Stimulated activated CD4-positive, alpha-beta T cell treated with anti-CD3 and anti-CD28 coated beads, Interleukin-12 subunit alpha, Interleukin-12 subunit beta, amount 100 ng/mL, for 48 hours (primary cell): ENCODE measurements around the gene NT5C3B.

Experiments
- DNase-seq, 3 donors: peaks; one replicate each; pipeline ENCODE4 v3.0.0-alpha.2; 2020; ENCODE audit warnings: low read depth in 2 of 3, low spot score in 1 of 3

NT5C3B gene

GRCh38 chr17:41811549-41812380 is 24.3 kb downstream of the NT5C3B start, which contains the start of gene P3H4:
P3H4 (minus strand) TSS chr17:41811949; CDS start chr17:41811915, 34 bp downstream.
- peak; percentile 46 to 63 (median 49) for DNase-seq

- no peak for DNase-seq
These were observed 25.1 kb downstream of the NT5C3B start for GRCh38 chr17:41810659-41811548.

- no peak for DNase-seq
These were observed 29.2 kb downstream of the NT5C3B start for GRCh38 chr17:41806685-41807445.

DNA sequence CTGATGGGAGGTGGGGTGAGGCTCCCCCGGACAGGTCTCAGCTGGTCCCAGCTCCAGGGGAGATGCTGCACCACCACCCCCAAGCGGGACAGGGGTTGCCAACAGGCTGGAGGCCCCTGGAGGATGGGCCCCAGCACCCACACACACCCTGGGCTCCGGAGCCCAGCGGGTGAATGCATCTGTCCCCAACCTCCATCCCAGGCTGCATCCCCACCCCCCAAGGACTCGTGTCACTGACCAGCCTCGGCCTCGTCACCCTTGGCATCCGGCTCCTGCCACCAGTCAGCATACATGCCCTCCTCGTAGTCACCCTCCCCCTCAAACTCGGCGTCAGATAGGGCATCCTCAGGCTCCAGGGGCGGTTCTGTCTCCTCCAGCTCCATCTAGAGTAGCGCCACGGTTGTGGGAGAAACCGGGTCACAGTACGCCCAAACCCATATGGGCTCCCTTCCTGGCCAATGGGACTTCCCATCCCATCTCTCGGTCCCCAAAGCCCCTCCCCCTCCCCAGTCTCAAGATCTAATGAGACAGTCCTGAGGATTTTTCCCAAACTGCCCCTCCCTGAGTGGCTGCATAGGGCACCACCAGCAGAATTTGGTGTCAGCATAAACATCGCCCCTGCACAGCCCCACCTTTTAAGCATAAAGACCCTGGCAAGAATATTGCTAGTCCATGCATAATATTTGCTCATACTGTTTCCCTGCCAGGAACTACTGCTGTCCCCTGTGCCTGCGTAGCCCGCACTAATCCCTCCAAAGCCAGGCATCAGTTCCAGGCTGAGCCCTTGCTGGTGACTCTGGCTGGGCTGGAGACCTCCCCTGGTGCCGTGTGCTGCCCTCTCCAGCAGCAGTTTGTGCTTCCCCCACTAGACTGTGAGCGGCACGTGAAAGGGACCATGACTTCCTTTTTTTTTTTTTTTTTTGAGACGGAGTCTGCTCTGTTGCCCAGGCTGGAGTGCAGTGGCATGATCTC is 32.7 kb downstream of the NT5C3B start:
- no peak for DNase-seq

- peak; percentile 26 to 75 (median 66) for DNase-seq
These were observed 34.4 kb downstream of the NT5C3B start for GRCh38 chr17:41801374-41802271.

GRCh38 chr17:41800601-41801373 is 35.2 kb downstream of the NT5C3B start:
- DNase-seq: no peak

- DNase-seq: no peak
These were observed 36.7 kb downstream of the NT5C3B start for GRCh38 chr17:41799366-41799765.

GRCh38 chr17:41797377-41797776 is 38.7 kb downstream of the NT5C3B start:
- no peak for DNase-seq

- DNase-seq: no peak
These were observed 39.7 kb downstream of the NT5C3B start for GRCh38 chr17:41796121-41796895.

- DNase-seq: no peak
These were observed 41.5 kb downstream of the NT5C3B start for GRCh38 chr17:41794540-41794975.

GRCh38 chr17:41793784-41794539 is 42.1 kb downstream of the NT5C3B start:
- DNase-seq: no peak

DNA sequence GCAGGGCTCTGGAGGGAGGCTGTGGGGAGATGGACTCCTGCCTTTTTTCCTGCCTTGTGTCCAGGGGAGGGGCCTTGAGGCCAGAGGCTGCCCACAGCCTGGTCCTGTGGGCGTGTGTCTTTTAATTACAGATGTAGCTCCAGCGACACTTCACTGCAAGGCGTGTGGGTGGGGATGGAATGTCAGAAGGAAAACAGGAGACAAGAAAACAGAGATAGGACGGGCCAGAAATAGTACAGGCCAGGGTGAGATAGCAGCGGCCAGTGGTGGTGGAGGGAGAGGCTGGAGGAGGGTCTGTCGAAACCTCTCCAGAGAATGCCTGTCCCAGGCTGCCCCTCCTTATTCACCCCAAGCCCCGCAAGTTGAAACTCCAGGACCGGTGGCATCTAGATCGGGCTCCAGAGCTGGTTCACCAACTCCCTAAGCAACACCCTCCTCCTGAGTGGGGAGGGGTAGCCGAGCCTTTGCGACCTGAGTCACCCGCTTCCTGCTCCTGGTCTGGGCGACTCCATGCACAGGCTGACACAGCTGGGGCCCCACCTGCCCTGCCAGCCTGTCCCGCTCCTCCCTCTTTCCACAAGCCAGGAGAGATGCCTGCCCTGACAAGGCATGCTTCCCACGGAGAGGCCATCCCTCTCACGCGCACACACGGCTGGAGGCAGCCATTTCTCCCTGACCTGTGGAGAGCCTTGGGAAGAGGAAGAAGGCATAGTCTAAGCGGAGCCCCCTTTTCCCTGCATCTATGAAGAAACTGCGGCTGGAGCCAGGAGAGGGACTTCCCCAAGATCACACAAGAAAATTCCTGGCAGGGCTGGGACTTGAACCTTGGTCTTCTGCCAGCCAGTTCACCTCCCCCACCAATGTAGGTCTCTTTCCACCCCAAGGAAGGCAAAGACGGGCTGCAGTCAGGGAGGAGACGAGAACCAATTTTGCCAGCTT is 42.9 kb downstream of the NT5C3B start:
- no peak for DNase-seq

GRCh38 chr17:41787021-41787418 is 49.0 kb downstream of the NT5C3B start:
- DNase-seq: no peak

DNA sequence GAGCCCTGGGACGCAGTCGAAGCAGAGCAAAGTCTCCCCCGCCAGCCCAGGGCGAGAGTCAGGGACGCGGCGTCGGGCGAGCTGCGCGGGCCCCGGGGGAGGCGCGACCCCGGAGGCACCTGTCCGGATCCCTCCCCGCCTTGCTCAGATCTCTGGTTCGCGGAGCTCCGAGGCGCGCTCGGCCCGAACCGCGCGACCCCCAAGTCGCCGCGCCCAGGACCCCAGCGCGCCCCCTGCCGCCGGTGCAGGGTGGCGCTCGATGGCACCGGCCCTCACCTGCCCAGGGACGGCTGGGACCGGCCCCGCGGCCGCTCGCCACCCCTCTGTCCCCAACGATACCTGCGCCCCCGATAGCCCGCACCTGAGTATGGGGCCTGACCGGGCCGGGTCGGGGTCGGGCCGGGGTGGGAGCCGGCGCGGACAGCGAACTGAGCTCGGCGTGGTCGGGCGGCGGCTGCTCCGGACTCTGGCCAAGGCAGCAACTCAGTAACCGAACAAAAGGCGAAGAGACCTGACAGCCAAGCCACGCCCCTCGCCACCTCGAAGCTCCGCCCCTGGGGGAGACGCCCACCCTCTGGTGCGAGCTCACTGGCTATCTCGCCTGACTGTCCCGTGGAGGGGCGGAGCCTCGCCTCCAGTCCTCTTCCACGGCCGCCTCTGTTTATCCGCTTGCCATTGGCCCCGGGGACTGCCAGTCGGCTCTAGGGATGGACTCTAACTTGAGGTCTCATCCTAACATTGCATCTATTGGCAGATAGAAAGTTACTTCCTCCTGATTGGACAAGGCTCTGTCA is 49.6 kb downstream of the NT5C3B start, which contains the start of gene JUP:
Gene JUP (minus strand): TSS at position 485 of the 794 bp plus-strand sequence. CDS start 14,857 bp downstream, outside the sequence.
- DNase-seq: peak; percentile 86 to 92 (median 91)

DNA sequence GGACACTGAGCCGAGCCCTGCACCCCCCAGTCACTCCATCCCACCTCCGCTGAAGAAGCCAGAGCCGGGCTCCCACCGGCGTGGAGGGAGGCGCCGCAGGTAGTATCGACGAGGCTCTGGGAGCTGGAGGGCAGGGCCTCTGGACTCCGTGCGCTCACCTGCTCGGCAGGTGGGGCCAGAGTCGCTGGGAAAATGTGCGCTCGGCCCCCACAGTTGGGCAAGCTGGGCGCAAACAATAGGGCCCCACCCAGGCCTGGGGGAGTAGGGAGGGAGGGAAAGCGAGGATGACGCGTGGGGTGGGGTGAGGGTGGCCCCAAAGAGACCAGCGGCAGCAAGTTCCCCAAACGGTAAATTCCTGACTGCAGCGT is 50.2 kb downstream of the NT5C3B start:
- no peak for DNase-seq
